Nephron (organoid): ENCODE results near the gene NAV2.

Experiments used
- H3K27ac Mint-ChIP-seq, 3 experiments: 2 replicates each; pipeline ENCODE4 v1.8.0; 2020; ENCODE audit warnings: mixed read lengths in 3 of 3, mild to moderate bottlenecking in 2 of 3, moderate library complexity in 1 of 3
- H3K27me3 Mint-ChIP-seq: 2 replicates; pipeline ENCODE4 v1.8.0; 2021; ENCODE audit warnings: low read depth, mild to moderate bottlenecking, moderate library complexity, mixed read lengths
- H3K36me3 Mint-ChIP-seq: 2 replicates; pipeline ENCODE4 v1.8.0; 2020; ENCODE audit warnings: low read depth, mixed read lengths
- H3K4me1 Mint-ChIP-seq: 2 replicates; pipeline ENCODE4 v1.8.0; 2020; ENCODE audit warnings: mixed read lengths
- H3K4me3 Mint-ChIP-seq, 3 experiments: 2 replicates each; pipeline ENCODE4 v1.8.0; 2020; ENCODE audit warnings: mild to moderate bottlenecking in 3 of 3, mixed read lengths in 3 of 3, moderate library complexity in 2 of 3
- H3K9me3 Mint-ChIP-seq: 2 replicates; pipeline ENCODE4 v1.8.0; 2020; ENCODE audit warnings: mixed read lengths
- TF ChIP-seq, protein P1 (sequence below), 3 experiments: fragments of 200-600 bp; sonication (generic); IDR thresholded peaks; one replicate each; pipeline ENCODE4 v1.5.0; 2021; ENCODE audit warnings: antibody characterized with exemption in 3 of 3; ENCODE audit not compliant: unreplicated experiment in 3 of 3

Gene NAV2

DNA sequence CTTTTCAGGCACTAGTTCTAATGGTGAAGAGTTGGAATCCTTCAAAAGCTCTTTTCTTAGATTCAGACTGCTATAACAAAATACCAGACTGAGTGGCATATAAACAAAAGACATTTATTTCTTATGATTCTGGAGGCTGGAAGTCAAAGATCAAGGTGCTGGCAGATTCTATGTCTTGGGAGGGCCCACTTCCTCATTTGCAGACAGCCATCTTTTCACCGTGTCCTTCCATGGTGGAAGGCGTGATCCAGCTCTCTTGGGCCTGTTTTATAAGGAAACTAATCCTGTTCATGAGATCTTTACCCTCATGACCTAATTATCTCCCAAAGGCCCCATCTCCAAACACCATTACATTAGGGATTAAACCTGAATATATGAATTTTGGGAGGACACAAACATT, 124.0 kb downstream of the NAV2 start:
- H3K4me3 Mint-ChIP-seq: no peak overlapping the region
- no peak overlapping the region for H3K27ac Mint-ChIP-seq
- H3K27me3 Mint-ChIP-seq: peaks cover 5% of the 10 kb centered on the region
- peaks cover 22% of the 10 kb centered on the region for H3K4me1 Mint-ChIP-seq
- H3K9me3 Mint-ChIP-seq: peaks cover 4% of the 10 kb centered on the region
- peaks cover 4% of the 10 kb centered on the region for H3K36me3 Mint-ChIP-seq
- TF ChIP-seq, protein P1, sequence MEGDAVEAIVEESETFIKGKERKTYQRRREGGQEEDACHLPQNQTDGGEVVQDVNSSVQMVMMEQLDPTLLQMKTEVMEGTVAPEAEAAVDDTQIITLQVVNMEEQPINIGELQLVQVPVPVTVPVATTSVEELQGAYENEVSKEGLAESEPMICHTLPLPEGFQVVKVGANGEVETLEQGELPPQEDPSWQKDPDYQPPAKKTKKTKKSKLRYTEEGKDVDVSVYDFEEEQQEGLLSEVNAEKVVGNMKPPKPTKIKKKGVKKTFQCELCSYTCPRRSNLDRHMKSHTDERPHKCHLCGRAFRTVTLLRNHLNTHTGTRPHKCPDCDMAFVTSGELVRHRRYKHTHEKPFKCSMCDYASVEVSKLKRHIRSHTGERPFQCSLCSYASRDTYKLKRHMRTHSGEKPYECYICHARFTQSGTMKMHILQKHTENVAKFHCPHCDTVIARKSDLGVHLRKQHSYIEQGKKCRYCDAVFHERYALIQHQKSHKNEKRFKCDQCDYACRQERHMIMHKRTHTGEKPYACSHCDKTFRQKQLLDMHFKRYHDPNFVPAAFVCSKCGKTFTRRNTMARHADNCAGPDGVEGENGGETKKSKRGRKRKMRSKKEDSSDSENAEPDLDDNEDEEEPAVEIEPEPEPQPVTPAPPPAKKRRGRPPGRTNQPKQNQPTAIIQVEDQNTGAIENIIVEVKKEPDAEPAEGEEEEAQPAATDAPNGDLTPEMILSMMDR (IDR thresholded peaks at IDR 0.05; ENCODE audit: unreplicated experiment in 3 of 3): no peak

- no peak overlapping the region for H3K27ac Mint-ChIP-seq
- H3K4me3 Mint-ChIP-seq: no peak overlapping the region
- H3K36me3 Mint-ChIP-seq: peaks cover under 1% of the 10 kb centered on the region
- H3K9me3 Mint-ChIP-seq: peaks cover under 1% of the 10 kb centered on the region
- H3K4me1 Mint-ChIP-seq: peaks cover 21% of the 10 kb centered on the region
- H3K27me3 Mint-ChIP-seq: no peaks in the 10 kb centered on the region
- TF ChIP-seq, protein P1 (IDR thresholded peaks at IDR 0.05; ENCODE audit: unreplicated experiment in 3 of 3): no peak
Measured at GRCh38 chr11:19838994-19839768, 126.5 kb downstream of the NAV2 start.

DNA sequence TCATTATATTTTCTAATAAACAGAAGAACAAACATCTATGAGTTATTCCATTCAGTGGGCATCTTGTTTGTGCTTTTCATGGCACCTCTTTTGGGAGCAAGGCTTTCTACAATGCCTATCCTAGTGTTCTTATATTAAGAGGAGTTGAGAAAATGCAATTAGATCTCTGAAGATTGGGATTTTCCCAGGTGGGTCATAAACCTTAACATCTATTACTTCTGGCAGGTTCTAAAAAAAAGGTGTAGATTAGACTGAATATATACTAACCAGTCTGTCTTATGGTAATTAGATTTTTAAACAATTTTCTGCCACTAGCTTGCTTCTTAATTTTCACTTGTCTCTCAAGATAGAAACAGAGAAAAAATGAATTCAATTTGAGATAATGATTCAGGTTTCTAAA, 128.3 kb downstream of the NAV2 start:
- TF ChIP-seq, protein P1 (IDR thresholded peaks at IDR 0.05; ENCODE audit: unreplicated experiment in 3 of 3): no peak

GRCh38 chr11:19842505-19842904, 129.9 kb downstream of the NAV2 start:
- H3K27me3 Mint-ChIP-seq: peaks cover 7% of the 10 kb centered on the region
- no peaks in the 10 kb centered on the region for H3K9me3 Mint-ChIP-seq
- H3K36me3 Mint-ChIP-seq: no peaks in the 10 kb centered on the region
- peak overlapping the region in 1 of 3 experiments; percentile 12 for H3K27ac Mint-ChIP-seq
- TF ChIP-seq, protein P1 (IDR thresholded peaks at IDR 0.05; ENCODE audit: unreplicated experiment in 3 of 3): no peak
- peak overlapping the region in 2 of 3 experiments; percentile 51 to 81 for H3K4me3 Mint-ChIP-seq
- H3K4me1 Mint-ChIP-seq: peaks cover 49% of the 10 kb centered on the region

More for the DNA sequence above, 128.3 kb downstream of the NAV2 start:
- Mint-ChIP-seq H3K27ac (no peak overlapping the region), H3K4me1 (peaks cover 35% of the 10 kb centered on the region), H3K27me3 (peaks cover 4% of the 10 kb centered on the region), H3K4me3 (no peak overlapping the region), H3K9me3 (no peaks in the 10 kb centered on the region), H3K36me3 (no peaks in the 10 kb centered on the region)

GRCh38 chr11:19843079-19843478, 130.4 kb downstream of the NAV2 start:
- Mint-ChIP-seq H3K4me1 (peaks cover 49% of the 10 kb centered on the region), H3K9me3 (no peaks in the 10 kb centered on the region), H3K27ac (no peak overlapping the region), H3K4me3 (peak overlapping the region in 2 of 3 experiments; percentile 51 to 81), H3K36me3 (no peaks in the 10 kb centered on the region), H3K27me3 (peaks cover 7% of the 10 kb centered on the region)
- TF ChIP-seq, protein P1 (IDR thresholded peaks at IDR 0.05; ENCODE audit: unreplicated experiment in 3 of 3): no peak

DNA sequence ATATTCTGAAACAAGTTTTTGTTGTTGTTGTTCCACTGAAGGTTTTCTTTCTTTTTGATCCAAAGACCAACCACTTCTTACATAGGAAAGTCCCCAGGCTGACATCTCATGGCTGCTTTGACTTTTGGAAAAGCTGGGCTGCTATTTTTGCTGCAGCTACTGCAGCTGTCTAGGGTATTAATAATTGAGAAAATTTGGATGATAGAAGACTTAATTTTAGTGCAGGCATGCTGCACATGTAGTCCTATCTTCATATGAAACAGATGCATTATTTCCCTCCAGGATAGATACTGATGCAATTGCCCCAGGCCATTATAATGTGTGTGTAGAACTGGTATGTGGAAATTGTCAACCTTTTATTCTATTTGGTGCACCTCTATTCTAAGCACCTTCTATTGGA, 131.4 kb downstream of the NAV2 start:
- peak overlapping the region in 2 of 3 experiments; percentile 75 to 77 for H3K4me3 Mint-ChIP-seq
- H3K27ac Mint-ChIP-seq: peak overlapping the region in 1 of 3 experiments; percentile 19
- peaks cover 56% of the 10 kb centered on the region for H3K4me1 Mint-ChIP-seq
- H3K9me3 Mint-ChIP-seq: no peaks in the 10 kb centered on the region
- TF ChIP-seq, protein P1 (IDR thresholded peaks at IDR 0.05; ENCODE audit: unreplicated experiment in 3 of 3): no peak
- H3K36me3 Mint-ChIP-seq: no peaks in the 10 kb centered on the region
- peaks cover 7% of the 10 kb centered on the region for H3K27me3 Mint-ChIP-seq
